HG03442 (cell line): ENCODE results near the gene CACNA1B.
"Not testable (repeated sequence)": the region's sequence is repeated elsewhere in the genome, so short reads cannot be mapped to it uniquely, and the experiment has no call there.

Experiments used
- ATAC-seq: cut with Tn5 transposase; IDR thresholded peaks from one replicate; pipeline ENCODE4 v1.9.1; 2021; ENCODE audit warnings: mild to moderate bottlenecking, moderate library complexity; ENCODE audit not compliant: unreplicated experiment

Gene CACNA1B

GRCh38 chr9:137877506-137878122, at the start of gene CACNA1B:
Gene CACNA1B (plus strand): TSS chr9:137877782. CDS start chr9:137877934, 152 bp downstream.
- not testable (repeated sequence) for ATAC-seq

GRCh38 chr9:137827908-137828526, 49.6 kb upstream of the CACNA1B start:
- no peak for ATAC-seq

GRCh38 chr9:137828527-137829259, 48.9 kb upstream of the CACNA1B start:
- no peak for ATAC-seq

GRCh38 chr9:137829260-137829996, 48.2 kb upstream of the CACNA1B start:
- no peak for ATAC-seq

GRCh38 chr9:137832191-137832700, 45.3 kb upstream of the CACNA1B start:
- no peak for ATAC-seq

GRCh38 chr9:137832830-137833590, 44.6 kb upstream of the CACNA1B start:
- ATAC-seq, result no peak

GRCh38 chr9:137833721-137834613, 43.6 kb upstream of the CACNA1B start:
- no peak for ATAC-seq

GRCh38 chr9:137834846-137835546, 42.6 kb upstream of the CACNA1B start:
- ATAC-seq, result no peak

- ATAC-seq, result no peak
These were observed 41.3 kb upstream of the CACNA1B start for GRCh38 chr9:137836151-137836830.

- no peak for ATAC-seq
These were observed 40.7 kb upstream of the CACNA1B start for GRCh38 chr9:137836831-137837241.

- ATAC-seq, result no peak
These were observed 40.0 kb upstream of the CACNA1B start for GRCh38 chr9:137837345-137838278.

GRCh38 chr9:137838576-137838975, 39.0 kb upstream of the CACNA1B start:
- ATAC-seq, result no peak

- no peak for ATAC-seq
These were observed 34.2 kb upstream of the CACNA1B start for GRCh38 chr9:137843355-137843754.

- ATAC-seq, result no peak
These were observed 25.9 kb upstream of the CACNA1B start for GRCh38 chr9:137851516-137852267.

- ATAC-seq, result no peak
These were observed 24.1 kb upstream of the CACNA1B start for GRCh38 chr9:137853392-137853995.

- ATAC-seq, result no peak
These were observed 17.2 kb upstream of the CACNA1B start for GRCh38 chr9:137860361-137860760.
